ENCODE results near the gene WNK2.
"Not testable (repeated sequence)": the region's sequence is repeated elsewhere in the genome, so short reads cannot be mapped to it uniquely, and the experiment has no call there.

GRCh38 chr9:93341820-93342219 lies 157.9 kb downstream of the WNK2 start:
- not testable (repeated sequence) for TF ChIP-seq POLR2A, CTCF (IDR thresholded peaks at IDR 0.05)

Data from adrenal gland (tissue), 5 donors.